ENCODE data around the gene CEP95. TPM values are rescaled to one million over a fixed set of nuclear protein-coding genes. Genes with fewer than 3 reads are reported as not detected.

CEP95 gene
- total RNA-seq, 2 experiments from 2014 or later: 45.4 to 48.1 TPM

- ChIA-PET POLR2A (interaction anchor here (0.6 kb wide), 1 partner anchor 9 kb away, joined by 3 read pairs; no protein-coding TSS in a partner anchor), CTCF (interaction anchor here (1.0 to 1.8 kb wide), 4 partner anchors 9 to 115 kb away, joined by 3 to 4 read pairs (median 3); partner anchors contain the start of genes CEP95 and DDX5)
- H3K4me1 Mint-ChIP-seq: no peaks in the 10 kb centered on the region
- peaks cover 60% of the 10 kb centered on the region for H3K36me3 Mint-ChIP-seq (ENCODE audit: low read depth)
- H3K27me3 Mint-ChIP-seq: no peaks in the 10 kb centered on the region
- H3K4me3 Mint-ChIP-seq: no peak overlapping the region
- H3K27ac Mint-ChIP-seq: peak overlapping the region; percentile 25
- no peak for DNase-seq
- H3K9me3 Mint-ChIP-seq: no peaks in the 10 kb centered on the region
These were observed 27.4 kb downstream of the CEP95 start for GRCh38 chr17:64534187-64534586.

DNA sequence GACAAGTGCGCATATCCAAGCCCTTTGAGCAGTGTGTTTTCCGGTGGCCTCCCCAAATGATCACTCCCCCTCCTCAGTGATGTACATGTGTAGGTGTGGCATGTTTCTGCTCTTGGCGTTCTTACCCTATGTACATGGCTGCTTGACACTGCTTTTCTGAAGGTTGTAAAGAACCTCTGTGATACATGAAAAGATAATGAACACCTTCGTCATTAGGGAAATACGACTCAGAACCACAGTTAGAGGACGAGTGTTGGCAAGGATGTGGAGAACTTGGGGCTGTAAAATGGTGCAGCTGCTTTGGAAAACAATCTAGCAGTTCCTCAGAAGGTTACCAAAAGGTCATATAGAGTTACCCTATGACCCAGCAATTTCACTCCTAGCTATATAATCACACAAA, 28.6 kb downstream of the CEP95 start:
- ChIA-PET CTCF (interaction anchor here (1.0 to 1.4 kb wide), 2 partner anchors 29 to 44 kb away, joined by 3 read pairs; partner anchors contain the start of genes CEP95 and DDX5), POLR2A (no interaction called here)
- no peaks in the 10 kb centered on the region for H3K9me3 Mint-ChIP-seq
- no peaks in the 10 kb centered on the region for H3K4me1 Mint-ChIP-seq
- H3K27ac Mint-ChIP-seq: no peak overlapping the region
- H3K36me3 Mint-ChIP-seq (ENCODE audit: low read depth): peaks cover 53% of the 10 kb centered on the region
- no peak overlapping the region for H3K4me3 Mint-ChIP-seq
- no peaks in the 10 kb centered on the region for H3K27me3 Mint-ChIP-seq
- no peak for DNase-seq

DNA sequence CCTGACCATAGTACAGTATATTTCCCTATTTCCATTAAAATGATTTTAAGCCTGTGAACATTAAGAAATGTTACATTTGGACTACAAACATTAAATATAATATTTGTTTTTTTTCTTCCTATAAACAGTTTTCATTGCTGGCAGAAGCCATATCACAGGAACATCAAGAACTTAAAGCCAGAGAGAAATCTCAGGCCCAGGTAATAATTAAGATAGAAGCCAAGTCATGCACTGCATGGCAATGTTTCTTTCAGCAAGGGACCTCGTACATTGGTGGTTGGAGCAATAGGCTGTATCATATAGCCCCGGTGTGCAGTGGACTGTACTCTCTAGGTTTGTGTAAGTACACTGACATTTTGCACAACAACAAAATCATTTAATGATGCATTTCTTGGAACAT, 30.1 kb downstream of the CEP95 start:
- CTCF ChIA-PET: interaction anchor here (1.1 to 2.0 kb wide), 3 partner anchors 13 to 115 kb away, joined by 3 to 4 read pairs (median 4); no protein-coding TSS in a partner anchor
- no peak for DNase-seq
- H3K36me3 Mint-ChIP-seq (ENCODE audit: low read depth): peaks cover 43% of the 10 kb centered on the region

GRCh38 chr17:64537488-64537887, 30.7 kb downstream of the CEP95 start:
- no peak overlapping the region for H3K4me3 Mint-ChIP-seq
- H3K27me3 Mint-ChIP-seq: no peaks in the 10 kb centered on the region
- no peaks in the 10 kb centered on the region for H3K4me1 Mint-ChIP-seq
- ChIA-PET POLR2A (no interaction called here), CTCF (interaction anchor here (0.6 to 2.0 kb wide), 6 partner anchors 9 to 114 kb away, joined by 3 to 4 read pairs (median 4); no protein-coding TSS in a partner anchor)
- no peak overlapping the region for H3K27ac Mint-ChIP-seq
- H3K36me3 Mint-ChIP-seq (ENCODE audit: low read depth): peaks cover 37% of the 10 kb centered on the region
- no peaks in the 10 kb centered on the region for H3K9me3 Mint-ChIP-seq
- no peak for DNase-seq

More for the DNA sequence above, 30.1 kb downstream of the CEP95 start:
- Mint-ChIP-seq H3K27me3 (no peaks in the 10 kb centered on the region), H3K9me3 (no peaks in the 10 kb centered on the region), H3K4me3 (no peak overlapping the region), H3K4me1 (no peaks in the 10 kb centered on the region), H3K27ac (no peak overlapping the region)
- POLR2A ChIA-PET: no interaction called here

- POLR2A ChIA-PET: no interaction called here
- H3K4me3 Mint-ChIP-seq: no peak overlapping the region
- peak overlapping the region; percentile 54 for H3K27ac Mint-ChIP-seq
- CTCF ChIA-PET: interaction anchor here (1.0 to 2.0 kb wide), 3 partner anchors 10 to 47 kb away, joined by 3 to 4 read pairs (median 4); no protein-coding TSS in a partner anchor
- no peaks in the 10 kb centered on the region for H3K4me1 Mint-ChIP-seq
- H3K36me3 Mint-ChIP-seq (ENCODE audit: low read depth): peaks cover 33% of the 10 kb centered on the region
- no peaks in the 10 kb centered on the region for H3K9me3 Mint-ChIP-seq
- DNase-seq: no peak
- no peaks in the 10 kb centered on the region for H3K27me3 Mint-ChIP-seq
These were observed 31.8 kb downstream of the CEP95 start for GRCh38 chr17:64538508-64539130.

- H3K36me3 Mint-ChIP-seq (ENCODE audit: low read depth): peaks cover 32% of the 10 kb centered on the region
- H3K4me1 Mint-ChIP-seq: no peaks in the 10 kb centered on the region
- H3K27me3 Mint-ChIP-seq: no peaks in the 10 kb centered on the region
- POLR2A ChIA-PET: no interaction called here
- no peaks in the 10 kb centered on the region for H3K9me3 Mint-ChIP-seq
- no peak for DNase-seq
- CTCF ChIA-PET: interaction anchor here (0.7 to 1.7 kb wide), 3 partner anchors 9 to 49 kb away, joined by 4 to 5 read pairs (median 5); no protein-coding TSS in a partner anchor
- H3K4me3 Mint-ChIP-seq: no peak overlapping the region
- no peak overlapping the region for H3K27ac Mint-ChIP-seq
These were observed 33.5 kb downstream of the CEP95 start for GRCh38 chr17:64540118-64540776.

DNA sequence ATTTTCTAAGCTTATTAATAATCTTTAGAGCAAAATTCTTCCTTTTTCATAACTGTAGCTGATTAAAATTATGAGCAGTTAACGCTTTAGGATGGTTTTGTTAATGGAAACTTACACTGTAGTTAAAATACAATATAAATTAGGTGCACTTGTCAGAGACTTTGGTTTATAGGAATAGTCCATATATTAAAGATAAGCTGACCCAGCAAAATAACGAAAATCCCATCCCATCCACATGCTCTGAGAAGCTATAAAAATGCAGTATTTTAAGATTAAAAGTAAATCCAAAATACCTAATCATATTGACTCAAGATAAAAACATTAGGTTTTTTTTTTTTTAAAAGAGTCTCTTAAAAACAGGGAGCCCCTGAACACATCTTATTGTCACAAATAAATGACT, 38.0 kb downstream of the CEP95 start:
- H3K9me3 Mint-ChIP-seq: no peaks in the 10 kb centered on the region
- no peak overlapping the region for H3K4me3 Mint-ChIP-seq
- no peaks in the 10 kb centered on the region for H3K4me1 Mint-ChIP-seq
- no peak overlapping the region for H3K27ac Mint-ChIP-seq
- DNase-seq: no peak
- no peaks in the 10 kb centered on the region for H3K27me3 Mint-ChIP-seq
- POLR2A ChIA-PET: no interaction called here
- CTCF ChIA-PET: no interaction called here
- peaks cover 19% of the 10 kb centered on the region for H3K36me3 Mint-ChIP-seq (ENCODE audit: low read depth)

DNA sequence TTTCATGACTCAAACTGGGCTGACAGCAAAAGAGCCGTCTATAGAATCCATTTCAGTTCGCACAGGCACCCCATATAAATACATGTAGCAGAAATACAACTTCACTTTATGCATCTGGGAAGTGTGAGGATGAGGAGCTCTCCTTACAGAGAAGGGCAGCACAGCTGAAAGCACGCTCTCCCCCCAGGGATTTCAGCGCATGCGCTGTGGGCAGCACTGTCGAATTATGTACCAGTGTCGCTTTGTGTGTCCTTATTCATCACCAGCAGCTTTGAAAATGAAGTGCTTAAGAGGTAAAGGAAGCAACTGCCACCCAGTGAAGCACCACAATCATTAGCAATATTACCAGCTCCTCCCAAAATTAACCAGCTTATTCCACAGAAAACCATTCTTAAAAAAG, 39.9 kb downstream of the CEP95 start:
- Mint-ChIP-seq H3K36me3 (ENCODE audit: low read depth) (peaks cover 24% of the 10 kb centered on the region), H3K4me3 (no peak overlapping the region), H3K4me1 (no peaks in the 10 kb centered on the region), H3K27ac (no peak overlapping the region), H3K9me3 (no peaks in the 10 kb centered on the region), H3K27me3 (no peaks in the 10 kb centered on the region)
- CTCF ChIA-PET: interaction anchor here (0.6 to 1.7 kb wide), 4 partner anchors 8 to 190 kb away, joined by 3 to 4 read pairs (median 3); no protein-coding TSS in a partner anchor
- no peak for DNase-seq
- POLR2A ChIA-PET: no interaction called here

DNA sequence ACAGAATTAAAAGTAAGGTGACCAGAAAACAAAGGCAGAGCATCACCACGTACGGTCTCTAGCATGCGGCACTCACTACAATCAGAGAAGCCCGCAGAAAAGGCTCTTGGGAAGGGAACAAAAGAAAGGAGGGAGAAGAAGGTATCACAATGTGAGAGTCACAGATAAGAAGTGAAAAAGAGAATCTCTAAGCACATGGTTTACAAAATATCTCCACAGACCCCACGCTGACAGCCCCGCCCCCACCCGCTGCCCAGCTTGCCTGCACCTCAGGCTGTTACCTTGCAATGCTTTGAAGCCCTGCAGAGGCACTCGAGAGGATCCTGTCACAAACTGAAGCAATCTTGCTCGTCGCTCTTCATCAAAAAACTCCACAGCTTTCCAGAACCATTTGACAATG, 40.5 kb downstream of the CEP95 start:
- Mint-ChIP-seq H3K36me3 (ENCODE audit: low read depth) (peaks cover 26% of the 10 kb centered on the region), H3K4me1 (no peaks in the 10 kb centered on the region), H3K4me3 (no peak overlapping the region), H3K27ac (no peak overlapping the region), H3K9me3 (no peaks in the 10 kb centered on the region), H3K27me3 (no peaks in the 10 kb centered on the region)
- POLR2A ChIA-PET: no interaction called here
- DNase-seq: no peak
- CTCF ChIA-PET: interaction anchor here (0.6 to 1.7 kb wide), 4 partner anchors 8 to 189 kb away, joined by 3 to 4 read pairs (median 3); no protein-coding TSS in a partner anchor

DNA sequence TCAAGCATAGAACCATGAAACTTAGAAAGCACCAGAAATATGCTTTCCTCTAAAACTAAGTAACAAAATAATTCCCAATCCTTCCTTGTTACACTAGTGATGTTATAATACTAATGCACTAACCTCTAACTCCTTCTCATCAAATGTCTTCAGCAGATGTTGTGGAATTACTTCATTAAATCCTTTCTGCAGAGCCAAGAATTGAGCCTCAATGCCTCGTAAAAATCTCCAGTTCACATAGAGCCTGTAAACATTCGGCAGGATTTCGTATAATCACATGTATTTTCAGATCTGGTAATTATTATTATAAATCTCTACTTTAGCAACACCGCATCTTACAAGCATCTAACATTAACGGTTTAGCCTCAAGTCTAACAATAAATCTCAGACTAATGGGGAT, 44.7 kb downstream of the CEP95 start:
- ChIA-PET CTCF (interaction anchor here (1.3 kb wide), 1 partner anchor 14 kb away, joined by 3 read pairs; no protein-coding TSS in a partner anchor), POLR2A (no interaction called here)
- H3K27me3 Mint-ChIP-seq: no peaks in the 10 kb centered on the region
- H3K9me3 Mint-ChIP-seq: no peaks in the 10 kb centered on the region
- no peak overlapping the region for H3K27ac Mint-ChIP-seq
- no peaks in the 10 kb centered on the region for H3K4me1 Mint-ChIP-seq
- H3K4me3 Mint-ChIP-seq: no peak overlapping the region
- peaks cover 19% of the 10 kb centered on the region for H3K36me3 Mint-ChIP-seq (ENCODE audit: low read depth)
- no peak for DNase-seq

DNA sequence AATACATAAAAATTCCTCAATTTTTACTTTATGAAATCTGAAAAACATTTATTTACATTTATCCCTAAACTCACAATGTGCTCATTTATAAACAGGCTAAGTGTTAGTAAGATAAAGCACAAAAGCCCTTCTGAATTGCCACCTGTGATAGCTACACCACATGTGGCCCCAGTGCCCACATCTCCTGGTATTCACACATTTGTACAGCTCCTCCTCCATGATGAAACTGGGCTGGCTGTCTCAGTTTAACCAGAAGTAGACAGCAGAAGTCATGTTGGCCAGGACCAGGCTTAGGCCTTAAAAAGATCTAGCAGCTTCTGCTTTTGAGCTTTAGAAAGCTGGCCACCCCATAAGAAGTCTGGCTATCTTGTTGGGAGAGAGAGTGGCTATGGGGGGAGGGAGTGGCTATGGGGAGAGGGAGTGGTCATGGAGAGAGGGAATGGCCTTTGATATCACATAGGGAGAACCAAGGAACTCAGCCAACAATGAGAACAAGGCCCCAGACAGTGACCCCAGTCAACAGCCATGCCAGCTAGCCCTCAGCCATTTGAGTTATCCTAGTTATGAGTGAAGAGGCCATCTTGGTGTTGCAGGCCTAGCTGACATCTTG, 47.4 kb downstream of the CEP95 start:
- CTCF ChIA-PET: interaction anchor here (0.6 to 1.5 kb wide), 2 partner anchors 9 to 22 kb away, joined by 4 read pairs; no protein-coding TSS in a partner anchor
- Mint-ChIP-seq H3K27me3 (no peaks in the 10 kb centered on the region), H3K36me3 (ENCODE audit: low read depth) (peaks cover 21% of the 10 kb centered on the region), H3K4me1 (no peaks in the 10 kb centered on the region), H3K27ac (no peak overlapping the region), H3K9me3 (no peaks in the 10 kb centered on the region), H3K4me3 (no peak overlapping the region)
- POLR2A ChIA-PET: no interaction called here
- no peak for DNase-seq

DNA sequence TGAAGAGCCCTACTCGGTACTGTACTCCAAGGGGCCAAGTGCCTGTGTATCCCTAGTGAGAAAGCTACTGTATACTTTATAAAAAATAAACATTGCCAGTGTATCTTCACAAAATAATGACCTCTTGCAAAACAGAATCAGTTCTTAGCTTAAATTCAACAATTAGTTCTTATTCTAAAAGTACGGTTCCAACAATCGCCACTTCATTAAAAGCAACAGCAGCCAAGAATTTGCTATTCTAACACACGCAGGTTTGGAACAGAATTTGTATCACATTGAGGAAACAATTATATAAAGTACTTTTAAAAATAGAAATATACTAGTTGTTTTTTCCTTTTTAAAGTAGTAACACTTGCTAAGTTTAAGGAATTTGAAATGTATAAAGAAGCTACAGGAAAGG, 48.5 kb downstream of the CEP95 start:
- Mint-ChIP-seq H3K4me1 (no peaks in the 10 kb centered on the region), H3K36me3 (ENCODE audit: low read depth) (peaks cover 16% of the 10 kb centered on the region), H3K27ac (no peak overlapping the region), H3K27me3 (no peaks in the 10 kb centered on the region), H3K9me3 (no peaks in the 10 kb centered on the region), H3K4me3 (no peak overlapping the region)
- no peak for DNase-seq
- CTCF ChIA-PET: interaction anchor here (1.0 kb wide), 1 partner anchor 8 kb away, joined by 3 read pairs; no protein-coding TSS in a partner anchor
- POLR2A ChIA-PET: interaction anchor here (0.5 to 0.6 kb wide), 2 partner anchors 20 to 25 kb away, joined by 3 read pairs; no protein-coding TSS in a partner anchor

DNA sequence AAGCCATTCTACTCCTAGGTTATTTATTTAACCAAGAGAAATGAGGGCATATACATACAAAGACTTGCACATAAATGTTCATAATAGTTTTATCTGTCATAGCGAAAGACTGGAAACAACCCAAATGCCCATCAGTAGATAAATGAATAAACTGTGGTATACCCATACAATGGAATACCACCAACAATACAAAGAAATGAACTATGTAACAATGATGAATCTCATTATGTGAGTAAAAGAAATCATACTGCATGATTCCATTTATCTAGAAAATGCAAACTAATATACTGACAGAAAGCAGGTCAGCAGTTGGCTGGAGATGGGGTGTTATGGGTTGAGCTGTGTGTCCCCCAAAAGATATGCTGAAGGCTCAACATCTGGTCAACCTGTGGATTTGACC, 57.3 kb downstream of the CEP95 start:
- POLR2A ChIA-PET: no interaction called here
- H3K9me3 Mint-ChIP-seq: no peaks in the 10 kb centered on the region
- no peak overlapping the region for H3K27ac Mint-ChIP-seq
- peaks cover 28% of the 10 kb centered on the region for H3K36me3 Mint-ChIP-seq (ENCODE audit: low read depth)
- DNase-seq: no peak
- no peaks in the 10 kb centered on the region for H3K27me3 Mint-ChIP-seq
- no peaks in the 10 kb centered on the region for H3K4me1 Mint-ChIP-seq
- CTCF ChIA-PET: no interaction called here
- H3K4me3 Mint-ChIP-seq: no peak overlapping the region
